K562 (cell line): ENCODE results near the gene HAPLN2. TPM values are rescaled to one million over a fixed set of nuclear protein-coding genes. Genes with fewer than 3 reads are reported as not detected.
A peak's percentile ranks its signal among the peaks of the same experiment; 100 is the strongest.

Source experiments
- ARID4B ChIP-seq: sonication (generic); formaldehyde crosslinking; IDR thresholded peaks from 2 replicates; pipeline ENCODE4 v1.8.0; 2022; ENCODE audit warnings: mild to moderate bottlenecking, missing genetic modification reagents
- CC2D1A ChIP-seq: fragments of 450-650 bp; IDR thresholded peaks from 2 replicates; pipeline ENCODE4 v1.6.1; 2017; ENCODE audit warnings: mild to moderate bottlenecking
- CGGBP1 ChIP-seq: fragments of 250-450 bp; sonication (Bioruptor Pico); IDR thresholded peaks from 2 replicates; pipeline ENCODE4 v1.9.0; 2021; ENCODE audit warnings: mild to moderate bottlenecking
- CTCF ChIP-seq, 3 experiments: IDR thresholded peaks in 2 of 3; conservative IDR thresholded peaks in 1 of 3; 2 replicates each; pipeline ENCODE4 v1.5.1; 2011 to 2012; ENCODE audit warnings: low read length in 3 of 3, mild to moderate bottlenecking in 3 of 3, control low read depth in 2 of 3, improper control_type of control experiment in 1 of 3, inconsistent platforms in 1 of 3, low read depth in 1 of 3, mixed read lengths in 1 of 3, moderate library complexity in 1 of 3; ENCODE audit not compliant: insufficient read depth in 2 of 3
- EZH2 ChIP-seq: IDR thresholded peaks from 2 replicates; pipeline ENCODE4 v1.6.1; 2012; ENCODE audit warnings: low read depth, mild to moderate bottlenecking, inconsistent platforms, low read length, borderline replicate concordance
- HNRNPL ChIP-seq: fragments of 200-400 bp; formaldehyde crosslinking; IDR thresholded peaks from 2 replicates; pipeline ENCODE4 v1.6.1; 2017; ENCODE audit warnings: low read depth, mild to moderate bottlenecking, low read length
- MCM3 ChIP-seq: fragments of 450-650 bp; IDR thresholded peaks from 2 replicates; pipeline ENCODE4 v1.6.1; 2016
- MITF ChIP-seq: IDR thresholded peaks from 2 replicates; pipeline ENCODE4 v1.6.1; 2014; ENCODE audit warnings: antibody characterized with exemption
- NR2F6 ChIP-seq: fragments of 450-650 bp; formaldehyde crosslinking; IDR thresholded peaks from 2 replicates; pipeline ENCODE4 v1.4.0; 2020; ENCODE audit warnings: mild to moderate bottlenecking
- RBM22 ChIP-seq: fragments of 200-400 bp; formaldehyde crosslinking; IDR thresholded peaks from 2 replicates; pipeline ENCODE4 v1.6.1; 2018; ENCODE audit warnings: low read length, low read depth; ENCODE audit not compliant: poor library complexity, severe bottlenecking
- TEAD2 ChIP-seq: fragments of 450-650 bp; IDR thresholded peaks from 2 replicates; pipeline ENCODE4 v1.6.1; 2016; ENCODE audit warnings: missing genetic modification characterization, control low read depth, missing compliant biosample characterization
- TFAM ChIP-seq: fragments of 250-450 bp; sonication (Bioruptor Pico); conservative IDR thresholded peaks from 2 replicates; pipeline ENCODE4 v1.5.0; 2021; ENCODE audit warnings: mild to moderate bottlenecking, moderate library complexity
- USF2 ChIP-seq: sonication (generic); formaldehyde crosslinking; IDR thresholded peaks from 2 replicates; pipeline ENCODE4 v1.5.0; 2020; ENCODE audit warnings: missing genetic modification reagents
- polyA plus RNA-seq, 8 experiments: library from polyadenylated mRNA; depleted of rRNA in 4 of 8; stranded (reverse) in 5 of 8; unstranded in 3 of 8; fragments of >200 nt; fragmentation: Nextera tagmentation in 2 of 8; fragmentation: Illumina TruSeq in 1 of 8; extraction: Ambion mirVana in 2 of 8; extraction: Trizol in 1 of 8; gene quantifications; 2 replicates each; pipeline versions ENCODE4 v1.2.1 to v1.2.3, GENCODE V29; 2011 to 2014; ENCODE audit warnings: inconsistent platforms in 1 of 8, missing spikeins in 1 of 8
- total RNA-seq, 7 experiments: library from RNA; depleted of rRNA in 6 of 7; stranded (reverse); fragments of >200 nt in 6 of 7; fragmentation: Illumina TruSeq in 2 of 7; extraction: Trizol in 2 of 7; gene quantifications; 2 replicates each; pipeline versions ENCODE4 v1.2.1 to v1.2.3, GENCODE V29; 2011 to 2021; ENCODE audit warnings: low replicate concordance in 1 of 7

The HAPLN2 gene
- total and polyA plus RNA-seq, 9 of the 15 experiments (the other 6 are each of a cell fraction or from before 2014, with no cell fraction given), result 0.14 to 5.2 (median 3.8) TPM; not detected in 4

- no peak for TF ChIP-seq CGGBP1 (CRISPR knock-in tag)
- peak; percentile 44 for TF ChIP-seq RBM22
- no peak for TF ChIP-seq EZH2
- TF ChIP-seq USF2 (CRISPR knock-in tag), result no peak
- TF ChIP-seq MCM3, result no peak
- TF ChIP-seq HNRNPL, result 0 out of 2 replicates have a peak, but pooled peaks have one; percentile 61
- peak; percentile 86 for TF ChIP-seq ARID4B (CRISPR knock-in tag)
- no peak for TF ChIP-seq TEAD2
- TF ChIP-seq MITF, result 0 out of 2 replicates have a peak, but pooled peaks have one; percentile 29
- no peak for TF ChIP-seq CC2D1A
- no peak for TF ChIP-seq NR2F6 (CRISPR knock-in tag)
- TF ChIP-seq CTCF (IDR thresholded peaks at IDR 0.05 in 2 of 3, conservative IDR thresholded peaks at IDR 0.05 in 1 of 3; ENCODE audit: insufficient read depth in 2 of 3, low read depth in 1 of 3, low read length in 3 of 3), result no peak
- no peak for TF ChIP-seq TFAM
Observed at GRCh38 chr1:156591432-156592157, 27.6 kb upstream of the HAPLN2 start, which contains the start of gene NAXE (continued).
